22Rv1 (cell line): ENCODE results near the gene PDE4DIP.
"Not testable (repeated sequence)": the region's sequence is repeated elsewhere in the genome, so short reads cannot be mapped to it uniquely, and the experiment has no call there.

Source experiments
- H3K27ac ChIP-seq: fragments of 450-650 bp; 2 replicates; pipeline ENCODE4 v1.5.1; 2017

PDE4DIP gene

DNA sequence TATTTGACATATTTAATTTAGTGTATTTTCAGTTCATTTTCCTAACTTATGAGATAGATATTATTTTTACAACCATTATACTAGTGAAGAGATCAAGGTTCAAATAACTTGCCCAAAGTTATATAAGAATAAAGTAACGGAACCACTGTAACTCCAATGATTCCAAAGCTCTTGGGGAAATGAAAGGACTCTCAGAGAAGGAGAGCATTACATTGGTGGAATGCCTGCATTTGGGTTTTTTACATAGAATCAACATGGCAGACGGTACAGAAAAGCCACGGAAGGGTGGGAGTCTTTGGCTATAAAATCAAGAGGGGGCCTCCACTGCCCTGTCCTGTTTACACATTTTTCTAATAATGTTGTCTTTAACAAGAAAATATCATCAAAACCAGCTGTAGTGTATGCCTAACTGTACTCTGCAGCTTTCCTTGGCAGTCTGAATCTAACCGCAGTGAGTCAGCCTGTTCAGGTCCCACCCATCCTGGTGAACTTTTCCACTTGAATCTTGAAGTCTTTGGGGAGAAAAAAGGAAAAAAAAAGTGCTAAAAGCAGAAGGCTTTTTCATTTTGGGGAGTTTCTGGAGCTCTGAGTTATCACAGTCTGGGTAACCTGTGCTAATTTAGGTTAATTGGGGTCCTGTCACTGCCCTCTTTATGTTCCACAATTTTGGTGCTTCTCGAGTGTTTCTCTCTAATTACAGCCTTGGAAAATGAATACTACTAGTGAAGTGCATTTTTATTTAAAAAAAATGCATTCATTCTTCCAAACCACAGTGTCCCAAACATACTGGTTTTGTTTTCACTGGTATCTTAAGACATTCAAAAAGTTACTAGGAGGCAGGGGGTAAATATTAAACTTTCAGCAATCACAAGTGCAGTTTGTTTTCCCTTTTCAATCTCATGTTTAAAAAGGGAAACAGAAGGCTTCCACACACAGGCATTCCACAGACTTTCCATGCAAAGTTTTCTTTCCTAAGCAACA lies 30.5 kb downstream of the PDE4DIP start:
- H3K27ac ChIP-seq, result not testable (repeated sequence)

DNA sequence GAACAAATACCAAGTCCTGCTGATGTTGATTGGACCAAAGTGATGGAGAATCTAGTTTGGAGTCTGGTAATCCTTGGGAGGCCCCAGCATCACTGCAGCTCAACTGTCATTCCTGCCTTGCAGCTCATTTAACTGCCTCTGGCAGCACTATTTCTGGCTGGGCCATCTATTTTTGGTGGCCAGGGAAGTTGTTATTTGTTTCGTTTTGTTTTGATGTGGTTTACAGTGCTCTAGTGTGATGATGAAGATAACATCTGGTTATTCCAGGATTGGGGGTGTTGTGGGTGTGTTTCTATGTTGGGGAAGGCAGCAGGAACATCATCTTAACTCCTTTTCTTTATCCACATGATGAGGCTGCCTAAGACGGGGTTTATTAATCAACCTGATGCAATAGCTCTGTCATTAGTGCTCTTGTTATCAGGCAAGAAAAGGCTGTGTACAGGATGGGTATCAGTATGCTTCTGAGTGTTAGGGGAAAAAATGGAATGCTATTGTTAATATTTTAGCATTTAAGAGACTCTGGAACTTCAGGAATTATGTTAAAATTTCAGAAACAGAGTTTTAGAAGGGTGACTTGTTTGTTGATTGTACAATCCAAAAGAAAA lies 35.7 kb downstream of the PDE4DIP start:
- H3K27ac ChIP-seq, result not testable (repeated sequence)

DNA sequence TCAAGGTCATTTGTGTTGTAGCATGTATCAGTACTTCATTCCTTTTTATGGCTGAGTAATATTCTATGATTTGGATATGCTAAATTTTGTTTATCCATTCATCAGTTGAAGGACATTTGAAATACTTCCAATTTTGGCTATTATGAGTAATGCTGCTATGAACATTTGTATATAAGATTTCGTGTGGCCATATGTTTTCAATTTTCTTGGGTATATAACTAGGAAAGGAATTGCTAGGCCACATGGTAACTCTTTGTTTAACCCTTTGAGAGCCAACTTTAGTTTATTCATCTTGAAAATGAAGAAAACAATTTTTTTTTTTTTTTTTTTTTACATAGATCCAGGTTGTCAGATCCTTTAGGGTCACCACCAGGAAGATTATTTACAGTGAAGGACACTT lies 37.0 kb downstream of the PDE4DIP start:
- H3K27ac ChIP-seq, result not testable (repeated sequence)

DNA sequence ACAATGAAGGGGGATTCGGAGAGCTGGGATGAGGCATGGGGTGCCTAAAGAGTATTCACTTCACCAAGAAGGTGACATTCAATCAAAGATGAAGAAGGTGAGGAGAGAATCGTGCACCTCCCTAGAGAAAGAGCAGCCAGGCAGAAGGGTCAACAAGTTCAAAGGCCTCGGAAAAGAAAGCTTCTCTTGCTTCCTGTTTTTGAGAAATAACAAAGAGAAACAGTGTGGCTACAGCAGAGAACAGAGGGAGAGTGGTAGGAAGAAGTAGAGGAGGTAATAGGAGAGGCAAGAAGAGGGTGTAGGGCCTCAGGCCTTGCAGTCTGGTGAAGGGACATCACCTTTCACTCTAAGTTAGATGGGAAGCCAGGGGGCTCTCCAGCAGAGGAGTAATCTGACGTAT lies 41.0 kb downstream of the PDE4DIP start:
- H3K27ac ChIP-seq, result not testable (repeated sequence)

DNA sequence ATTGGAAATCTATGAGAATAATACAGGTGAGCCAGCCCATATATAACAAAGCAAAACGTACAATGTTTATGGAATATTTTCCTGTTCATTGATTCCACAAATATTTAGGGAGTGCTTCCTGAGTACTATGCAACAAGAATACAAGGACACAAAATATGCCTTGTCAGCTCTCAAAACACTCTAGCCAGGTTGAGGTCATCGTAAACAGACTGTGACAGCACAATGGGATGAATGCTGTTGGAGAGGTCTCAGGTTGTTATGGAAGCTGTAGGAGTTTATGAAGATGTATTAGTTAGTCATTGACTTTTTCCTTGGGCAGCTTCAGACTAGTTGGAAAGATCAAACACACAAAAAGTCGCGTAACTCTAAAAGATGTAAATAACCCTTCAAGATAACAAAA lies 42.1 kb downstream of the PDE4DIP start:
- not testable (repeated sequence) for H3K27ac ChIP-seq

DNA sequence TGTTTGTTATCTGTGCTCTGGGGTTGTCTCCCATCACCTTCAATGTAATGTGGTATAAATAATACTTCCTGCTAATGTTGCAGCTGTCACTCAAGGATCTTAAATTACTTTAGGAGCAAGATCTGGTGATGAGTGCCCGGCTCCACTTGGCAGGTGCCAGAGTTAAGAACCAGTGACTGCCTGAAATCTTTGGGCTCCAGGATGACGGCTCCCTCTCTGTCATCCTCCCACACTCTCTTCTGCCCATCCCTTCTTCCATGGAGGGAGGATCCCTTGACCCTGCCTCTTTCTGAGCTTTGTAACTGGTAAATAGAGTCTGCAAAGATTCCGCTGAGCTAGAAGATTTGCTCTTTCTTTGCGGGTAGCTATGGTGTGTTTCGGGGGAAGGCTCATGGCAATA lies 44.4 kb downstream of the PDE4DIP start:
- not testable (repeated sequence) for H3K27ac ChIP-seq

DNA sequence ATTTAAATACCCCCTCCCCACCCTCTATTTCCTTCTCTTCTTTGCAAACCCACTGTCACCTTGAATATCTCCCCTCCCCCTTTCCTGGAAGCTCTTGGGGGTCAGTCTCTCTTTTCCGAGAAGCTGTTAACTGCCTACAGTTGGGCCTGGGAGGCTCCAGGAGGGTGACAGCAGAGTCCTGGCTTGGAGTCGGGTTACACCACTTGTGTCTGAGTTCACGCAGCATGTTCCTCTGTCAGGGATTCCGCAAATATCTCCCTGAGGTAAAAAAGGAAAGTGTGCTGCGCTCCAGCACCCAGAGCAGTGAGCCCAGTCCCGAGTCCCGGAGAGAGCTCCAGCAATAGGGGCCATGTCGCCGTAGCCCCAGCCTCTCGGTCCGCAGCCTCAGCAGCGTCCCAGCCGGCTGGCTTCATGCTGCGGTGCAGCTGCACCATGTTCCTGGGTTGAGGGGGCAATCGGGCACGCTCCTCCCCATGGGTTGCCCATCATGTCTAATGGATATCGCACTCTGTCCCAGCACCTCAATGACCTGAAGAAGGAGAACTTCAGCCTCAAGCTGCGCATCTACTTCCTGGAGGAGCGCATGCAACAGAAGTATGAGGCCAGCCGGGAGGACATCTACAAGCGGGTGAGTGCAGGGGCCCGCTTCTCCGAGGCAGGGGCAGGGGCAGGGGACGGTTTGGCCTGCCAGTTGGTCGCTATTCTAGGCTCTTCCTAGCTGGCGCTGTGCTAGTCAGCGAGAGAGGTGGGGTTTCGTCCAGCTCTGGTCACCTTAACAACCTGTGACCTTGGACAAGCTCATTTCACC lies 45.2 kb downstream of the PDE4DIP start:
- H3K27ac ChIP-seq, result not testable (repeated sequence)

DNA sequence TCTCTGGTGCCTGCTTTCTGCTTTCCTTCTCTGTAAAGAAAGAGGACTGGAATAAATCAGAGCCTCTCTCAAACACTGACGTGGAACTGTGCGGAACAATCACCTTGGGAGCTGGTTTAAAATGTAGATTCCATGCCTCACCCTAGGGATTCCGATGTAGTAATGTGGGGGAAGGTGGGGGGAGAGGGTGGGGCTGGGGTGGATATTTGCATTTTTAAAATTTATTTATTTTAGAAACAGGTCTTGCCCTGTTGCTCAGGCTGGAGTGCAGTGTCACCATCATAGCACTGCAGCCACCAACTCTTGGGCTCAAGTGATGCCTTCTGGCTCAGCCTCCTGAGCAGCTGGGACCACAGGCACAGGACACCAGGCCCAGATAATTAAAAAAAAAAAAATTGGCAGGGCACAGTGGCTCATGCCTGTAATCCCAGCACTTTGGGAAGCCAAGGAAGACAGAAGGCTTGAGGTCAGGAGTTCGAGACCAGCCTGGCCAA lies 45.9 kb downstream of the PDE4DIP start:
- not testable (repeated sequence) for H3K27ac ChIP-seq

DNA sequence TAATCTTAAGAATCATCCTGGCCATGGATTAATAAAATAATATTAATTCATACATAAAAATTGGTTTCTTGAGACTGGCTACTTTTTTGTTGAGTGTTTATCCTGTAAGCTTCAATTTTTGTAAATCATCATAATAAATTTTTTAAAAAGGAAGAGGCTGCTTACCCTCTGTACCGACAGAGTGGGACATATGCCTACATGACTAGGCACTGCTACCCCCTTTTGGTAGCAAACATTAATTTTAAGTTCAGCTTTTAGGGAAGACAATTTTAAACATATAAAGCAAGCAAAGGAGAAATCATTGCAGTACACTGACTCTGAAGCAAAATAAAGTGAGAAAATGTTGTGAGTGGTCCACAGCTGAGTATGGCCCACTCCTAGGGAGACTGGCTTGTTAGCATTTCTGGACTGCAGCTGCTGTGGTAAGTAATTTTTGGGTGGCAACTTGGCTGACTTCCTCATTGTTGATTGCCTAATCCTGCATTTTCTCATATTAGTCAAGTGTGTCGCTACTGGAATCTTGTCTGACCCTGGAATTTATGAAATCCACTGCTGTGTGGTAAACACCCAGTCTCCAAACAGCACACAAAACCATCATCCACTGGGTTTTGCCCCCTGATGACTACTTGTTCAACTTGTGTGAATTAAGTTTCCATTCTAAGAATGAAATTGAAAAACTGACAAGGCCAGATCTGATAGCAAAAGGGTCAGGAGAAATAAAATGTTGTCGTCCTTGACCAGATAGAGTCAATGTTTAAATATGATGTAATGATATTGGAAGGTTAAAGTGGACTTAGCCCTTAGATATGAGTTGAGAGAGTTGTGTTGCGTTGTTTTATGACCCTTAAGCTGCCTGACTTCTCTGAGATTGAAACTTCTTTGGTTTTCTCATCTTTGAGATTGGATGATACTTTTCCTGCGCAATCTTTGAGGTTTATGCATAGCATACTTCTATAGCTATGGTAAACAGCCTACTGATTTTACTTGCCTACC lies 50.4 kb downstream of the PDE4DIP start:
- H3K27ac ChIP-seq, result not testable (repeated sequence)

DNA sequence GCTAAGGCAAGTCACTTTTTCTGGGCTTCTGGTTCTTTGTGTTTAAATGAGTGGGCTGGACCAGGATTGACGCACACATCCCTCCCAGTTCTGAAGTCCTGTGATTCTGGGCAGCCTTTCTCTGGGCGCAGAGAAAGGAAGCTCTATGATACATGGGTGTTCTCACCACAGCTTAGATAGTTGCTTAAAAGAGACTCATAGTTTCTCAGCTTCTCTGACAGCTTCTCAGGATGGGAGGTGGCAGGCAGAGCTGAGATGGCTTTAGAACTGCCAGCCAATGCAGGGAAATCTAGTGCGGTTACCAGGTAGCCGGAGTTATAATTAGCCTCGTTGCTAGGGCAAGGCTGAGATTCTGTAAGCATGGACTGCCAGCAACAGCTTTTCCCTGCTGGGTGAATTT lies 55.8 kb downstream of the PDE4DIP start:
- H3K27ac ChIP-seq, result not testable (repeated sequence)

DNA sequence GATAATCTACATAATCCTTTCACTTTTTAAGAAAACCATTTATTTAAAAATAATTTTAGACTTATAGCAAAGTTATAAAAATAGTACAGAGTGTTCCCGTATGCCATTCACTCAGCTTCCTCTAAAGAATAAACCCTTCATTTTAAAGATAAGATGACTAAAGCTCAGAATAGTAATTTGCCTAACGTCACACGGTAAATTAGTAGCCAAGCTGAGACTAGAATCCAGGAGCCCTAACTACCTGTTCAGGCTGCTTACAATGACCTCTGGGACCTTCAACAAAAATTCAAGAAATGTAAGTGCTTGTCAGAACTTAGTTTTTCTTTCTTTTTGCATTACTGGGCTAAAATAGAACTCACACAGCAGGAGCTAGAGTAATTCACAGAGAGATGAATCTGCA lies 56.5 kb downstream of the PDE4DIP start:
- not testable (repeated sequence) for H3K27ac ChIP-seq

DNA sequence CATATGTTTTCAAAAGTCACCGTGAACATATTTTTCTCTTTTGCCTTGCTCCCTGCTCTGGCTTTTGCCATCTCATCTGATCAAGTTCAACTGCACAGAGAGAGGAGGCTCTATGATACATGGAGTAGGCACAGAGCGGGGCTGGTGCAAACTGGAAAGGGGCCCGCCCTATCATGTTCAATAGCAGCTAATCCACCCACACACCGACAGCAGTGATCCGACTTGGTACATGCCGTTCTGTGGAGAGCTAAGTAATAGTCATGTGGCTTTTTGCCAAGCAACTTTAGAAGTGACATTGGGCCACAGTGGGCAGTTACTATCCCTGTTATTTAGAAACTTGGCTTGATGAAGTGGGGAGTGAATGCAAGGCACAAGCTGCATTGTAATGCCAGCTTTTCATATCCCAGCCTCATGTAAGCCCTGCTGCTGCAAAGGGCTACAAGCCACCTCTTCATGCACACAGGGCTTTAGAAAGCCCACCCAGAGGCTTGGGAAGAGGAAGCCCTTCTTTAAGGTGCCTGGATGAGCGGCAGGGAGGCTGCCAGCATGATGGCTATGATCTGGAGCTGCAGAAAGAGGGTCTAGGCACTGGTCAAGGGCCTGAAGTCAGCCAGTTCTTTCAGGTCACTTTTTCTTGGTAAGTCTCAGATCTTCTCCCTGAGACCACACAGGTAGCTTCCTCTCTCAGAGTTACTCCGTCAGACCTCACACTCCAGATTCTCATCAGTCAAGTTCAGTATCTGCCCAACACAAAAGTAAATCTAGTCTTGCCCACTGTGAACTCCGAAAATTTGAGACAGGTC lies 57.1 kb downstream of the PDE4DIP start:
- H3K27ac ChIP-seq, result not testable (repeated sequence)

DNA sequence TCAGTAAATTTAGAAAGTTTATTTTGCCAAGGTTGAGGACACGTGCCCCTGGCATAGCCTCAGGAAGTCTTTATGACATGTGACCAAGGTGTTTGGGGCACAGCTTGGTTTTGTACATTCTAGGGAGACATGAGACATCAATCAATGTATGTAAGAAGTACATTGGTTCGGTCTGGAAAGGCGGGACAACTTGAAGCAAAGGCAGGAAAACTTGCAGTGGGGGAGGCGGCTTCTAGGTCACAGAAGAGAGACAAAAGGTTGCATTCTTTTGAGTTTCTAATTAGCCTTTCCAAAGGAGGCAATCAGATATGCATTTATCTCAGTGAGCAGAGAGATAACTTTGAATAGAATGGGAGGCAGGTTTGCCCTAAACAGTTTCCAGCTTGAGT lies 57.7 kb downstream of the PDE4DIP start:
- not testable (repeated sequence) for H3K27ac ChIP-seq

DNA sequence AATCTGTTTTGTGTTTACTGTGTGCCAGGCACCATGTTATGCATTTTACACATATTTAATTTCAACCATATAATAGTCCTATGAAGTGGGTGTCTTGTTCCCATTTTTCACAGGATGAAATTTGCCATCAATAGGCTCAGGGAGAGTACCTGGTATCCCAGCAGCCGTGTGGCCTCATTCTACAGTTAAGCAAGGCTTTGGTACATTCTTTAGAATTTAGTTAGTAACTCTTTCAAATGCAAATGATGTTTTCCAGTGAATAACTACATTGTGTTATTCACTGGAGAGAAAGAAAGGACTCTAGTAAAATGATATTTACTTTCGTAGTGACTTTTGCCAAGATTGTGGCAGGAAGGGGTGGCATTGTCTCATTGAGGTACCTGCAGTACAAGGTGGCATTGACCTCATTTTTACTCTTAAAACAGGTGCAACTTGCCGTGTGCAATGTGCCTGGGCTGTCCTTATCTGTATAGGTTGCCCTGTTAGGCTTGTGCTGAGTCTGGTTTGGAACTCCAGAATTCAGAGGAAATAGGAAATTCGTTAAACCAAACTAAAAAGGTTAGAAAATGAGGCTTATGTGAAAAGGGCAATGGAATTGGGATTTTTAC lies 65.1 kb downstream of the PDE4DIP start:
- not testable (repeated sequence) for H3K27ac ChIP-seq

DNA sequence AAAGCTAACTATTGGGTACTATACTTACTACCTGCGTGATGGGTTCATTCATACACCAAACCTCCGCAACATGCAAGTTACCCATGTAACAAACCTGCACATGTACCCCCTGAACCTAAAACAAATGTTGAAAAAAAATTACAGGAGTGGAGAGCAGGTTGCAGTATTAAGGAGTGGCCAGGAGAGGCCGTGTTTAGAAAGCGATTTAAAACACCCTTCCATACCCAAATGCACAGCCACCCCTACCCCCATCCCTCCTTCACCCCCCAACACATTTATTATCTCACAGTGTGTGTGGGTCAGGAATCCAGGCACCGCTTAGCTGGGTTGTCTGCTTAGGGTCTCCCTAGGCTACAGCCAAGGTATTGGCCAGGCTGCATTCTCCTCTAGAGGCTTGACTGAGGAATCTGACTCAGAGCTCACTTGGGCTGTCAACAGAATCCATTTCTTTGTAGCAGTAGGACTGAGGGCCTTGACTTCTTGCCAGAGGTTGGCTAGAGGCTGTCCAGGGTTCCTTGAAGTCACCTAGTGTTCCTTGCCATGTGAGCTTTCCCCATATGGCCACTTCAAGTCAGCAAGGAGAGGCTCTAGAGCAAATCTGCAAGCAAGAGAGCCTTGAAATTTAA lies 67.2 kb downstream of the PDE4DIP start:
- not testable (repeated sequence) for H3K27ac ChIP-seq

DNA sequence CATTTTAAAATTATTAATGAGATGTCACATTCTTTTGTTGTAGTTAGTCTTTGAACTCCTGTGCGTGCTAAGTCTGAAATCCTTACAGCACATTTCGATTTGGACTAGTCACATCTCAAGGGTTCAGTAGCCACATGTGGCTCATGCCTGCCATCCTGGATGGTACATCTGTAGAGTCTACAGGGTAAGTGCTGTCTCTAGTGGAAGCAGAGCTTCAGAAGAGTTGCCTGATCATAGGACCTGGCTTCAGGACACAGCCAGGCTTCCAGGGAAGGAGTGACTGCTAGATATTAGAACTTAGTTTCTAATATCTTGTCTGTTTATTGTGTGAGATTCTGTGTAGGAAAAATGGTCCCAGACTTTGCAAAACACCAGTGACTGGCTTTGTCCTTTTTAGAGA lies 72.0 kb downstream of the PDE4DIP start:
- not testable (repeated sequence) for H3K27ac ChIP-seq

DNA sequence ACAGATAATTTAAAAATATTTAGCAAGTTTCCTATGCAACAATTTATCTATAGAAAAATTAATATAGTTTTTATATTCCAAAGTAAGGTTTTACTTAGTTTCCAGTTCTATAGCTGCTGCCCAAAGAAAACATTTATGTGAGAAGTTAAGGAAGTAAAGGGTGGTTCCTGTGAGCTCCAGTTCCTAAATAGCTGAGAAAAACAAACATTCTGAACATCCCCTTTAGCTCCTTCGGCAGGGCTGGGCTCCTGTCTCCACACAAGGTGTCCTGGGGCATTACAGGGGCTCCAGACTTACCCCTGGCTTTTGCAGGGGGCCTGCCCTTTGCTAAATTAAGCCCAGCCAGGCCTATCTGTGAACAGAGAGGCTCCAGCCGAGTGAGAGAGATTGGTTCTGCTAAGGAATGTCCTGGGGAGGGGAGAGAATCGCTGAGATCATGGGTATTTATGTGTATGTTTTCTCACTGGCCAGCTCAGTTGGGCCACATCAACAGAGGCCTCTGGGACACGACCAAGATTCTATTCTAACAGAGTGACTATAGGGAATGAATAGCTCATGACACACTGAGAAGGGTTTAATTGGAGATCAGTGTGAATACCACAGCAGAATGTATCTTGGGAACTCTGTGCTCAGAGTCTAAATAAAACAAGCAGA lies 72.6 kb downstream of the PDE4DIP start:
- H3K27ac ChIP-seq, result not testable (repeated sequence)

DNA sequence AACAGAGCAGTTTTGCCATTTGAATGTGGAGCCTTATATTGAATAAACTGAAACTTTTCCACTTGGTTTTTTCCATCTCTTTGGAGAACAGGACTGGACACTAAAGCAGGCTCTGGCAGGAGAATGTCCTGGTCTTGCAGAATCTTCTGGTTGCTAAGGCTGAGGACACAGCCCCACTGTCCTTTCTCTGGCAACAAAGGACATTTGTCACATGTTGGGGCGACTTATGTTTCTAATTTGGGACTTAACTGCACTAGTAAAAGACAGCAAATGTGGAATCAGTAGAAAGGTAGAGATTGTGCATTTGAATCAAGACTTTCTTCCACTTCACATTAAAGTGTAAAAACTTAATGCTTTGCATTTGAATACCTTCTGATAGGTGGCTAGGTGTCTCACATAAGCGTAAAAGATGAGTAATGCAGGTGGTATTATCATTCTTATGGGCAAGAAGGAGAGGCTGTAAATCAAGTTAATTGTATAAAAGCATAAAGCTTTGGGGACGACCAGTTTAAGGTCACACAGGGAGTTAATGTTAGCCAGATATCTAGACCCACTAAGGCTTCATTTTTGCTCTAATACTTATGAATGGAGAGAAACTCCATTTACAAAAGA lies 74.7 kb downstream of the PDE4DIP start:
- H3K27ac ChIP-seq, result not testable (repeated sequence)
